Measurements from ENCODE around the gene MOB3C. TPM values are rescaled to one million over a fixed set of nuclear protein-coding genes. Genes with fewer than 3 reads are reported as not detected.

MOB3C gene
- total RNA-seq, 2 experiments from 2014 or later, result 2.7 to 3.8 TPM

DNA sequence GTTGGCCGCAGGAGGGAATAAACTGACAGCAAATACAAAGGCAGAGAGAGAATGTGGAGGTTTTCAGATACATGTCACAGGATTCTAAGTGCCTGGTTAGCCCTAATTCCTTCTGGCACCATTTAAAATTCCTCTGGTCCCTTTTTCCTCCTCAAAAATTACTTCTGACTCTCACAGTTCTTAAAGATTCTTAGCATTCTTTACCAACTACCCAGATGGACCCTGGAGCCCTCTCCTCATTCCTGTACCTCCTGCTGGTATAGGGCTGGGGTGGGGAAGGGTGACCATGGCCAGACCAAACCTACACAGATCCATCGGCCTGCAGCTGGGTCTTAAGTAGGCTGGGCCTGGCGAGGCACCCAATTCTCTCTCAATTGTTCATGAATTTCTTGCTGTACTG is 19.8 kb downstream of the MOB3C start:
- DNase-seq (ENCODE audit: low spot score), result no peak
- CTCF ChIA-PET (ENCODE audit: unreplicated experiment), result no interaction called here
- no TSS peak for BruUV-seq (replicated peaks)

DNA sequence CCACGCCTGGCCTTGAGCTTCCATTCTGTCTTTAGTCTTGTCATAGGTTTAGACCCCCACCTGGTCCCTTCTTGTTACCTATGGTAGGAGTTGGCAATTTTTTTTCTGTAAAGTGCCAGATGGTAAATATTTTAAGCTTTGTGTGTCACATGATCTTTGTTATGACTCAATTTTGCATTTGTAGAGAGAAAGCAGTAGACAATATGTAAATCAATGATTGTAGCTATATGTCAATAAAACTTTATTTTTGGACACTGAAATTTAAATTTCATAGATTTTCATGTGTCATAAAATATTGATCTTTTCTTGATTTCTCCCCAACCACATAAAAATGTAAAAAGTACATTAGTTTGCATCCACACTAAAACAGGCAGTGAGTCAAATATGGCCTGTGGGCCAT is 20.6 kb downstream of the MOB3C start:
- Histone ChIP-seq H3K4me3 (ENCODE audit: low read depth, low read length, poor library complexity, severe bottlenecking) (no peak overlapping the region), H2AFZ (ENCODE audit: low read length) (no peak overlapping the region), H3K9me3 (ENCODE audit: low read length) (no peaks in the 10 kb centered on the region), H3K9me2 (ENCODE audit: insufficient read depth, low read length) (no peaks in the 10 kb centered on the region), H3K4me1 (ENCODE audit: insufficient read depth, low read length, poor library complexity, severe bottlenecking) (no peaks in the 10 kb centered on the region), H4K20me1 (ENCODE audit: insufficient read depth, low read length) (no peaks in the 10 kb centered on the region), H3K79me2 (ENCODE audit: insufficient read depth, low read depth, low read length) (no peaks in the 10 kb centered on the region), H3K36me3 (ENCODE audit: insufficient read depth, low read length) (peaks cover 12% of the 10 kb centered on the region; the same call in 1 of the 2 replicates), H3K4me2 (ENCODE audit: low read length) (no peak overlapping the region), H3K27ac (ENCODE audit: low read depth, low read length, poor library complexity, severe bottlenecking) (no peak overlapping the region)
- no peak for DNase-seq (ENCODE audit: low spot score)
- ChIA-PET CTCF (ENCODE audit: unreplicated experiment) (no interaction called here), POLR2A (interaction anchor here (0.5 to 1.1 kb wide), 3 partner anchors 9 to 18 kb away, joined by 4 to 7 read pairs (median 4); partner anchors contain the start of gene MKNK1)
- TF ChIP-seq, protein P1, sequence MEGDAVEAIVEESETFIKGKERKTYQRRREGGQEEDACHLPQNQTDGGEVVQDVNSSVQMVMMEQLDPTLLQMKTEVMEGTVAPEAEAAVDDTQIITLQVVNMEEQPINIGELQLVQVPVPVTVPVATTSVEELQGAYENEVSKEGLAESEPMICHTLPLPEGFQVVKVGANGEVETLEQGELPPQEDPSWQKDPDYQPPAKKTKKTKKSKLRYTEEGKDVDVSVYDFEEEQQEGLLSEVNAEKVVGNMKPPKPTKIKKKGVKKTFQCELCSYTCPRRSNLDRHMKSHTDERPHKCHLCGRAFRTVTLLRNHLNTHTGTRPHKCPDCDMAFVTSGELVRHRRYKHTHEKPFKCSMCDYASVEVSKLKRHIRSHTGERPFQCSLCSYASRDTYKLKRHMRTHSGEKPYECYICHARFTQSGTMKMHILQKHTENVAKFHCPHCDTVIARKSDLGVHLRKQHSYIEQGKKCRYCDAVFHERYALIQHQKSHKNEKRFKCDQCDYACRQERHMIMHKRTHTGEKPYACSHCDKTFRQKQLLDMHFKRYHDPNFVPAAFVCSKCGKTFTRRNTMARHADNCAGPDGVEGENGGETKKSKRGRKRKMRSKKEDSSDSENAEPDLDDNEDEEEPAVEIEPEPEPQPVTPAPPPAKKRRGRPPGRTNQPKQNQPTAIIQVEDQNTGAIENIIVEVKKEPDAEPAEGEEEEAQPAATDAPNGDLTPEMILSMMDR (conservative IDR thresholded peaks at IDR 0.05; ENCODE audit: low read length), result no peak
- TF ChIP-seq EZH2phosphoT487 (IDR thresholded peaks at IDR 0.05; ENCODE audit: borderline replicate concordance, low read depth, low read length), result no peak
- intact Hi-C loops (cut with micrococcal nuclease; ENCODE audit: unreplicated experiment), result no loop called here
- BruUV-seq (replicated peaks), result no TSS peak

More for the DNA sequence above, 19.8 kb downstream of the MOB3C start:
- no peaks in the 10 kb centered on the region for H4K20me1 ChIP-seq (ENCODE audit: insufficient read depth, low read length)
- no peak overlapping the region for H3K4me2 ChIP-seq (ENCODE audit: low read length)
- no peak overlapping the region for H2AFZ ChIP-seq (ENCODE audit: low read length)
- no peaks in the 10 kb centered on the region for H3K9me3 ChIP-seq (ENCODE audit: low read length)
- H3K9me2 ChIP-seq (ENCODE audit: insufficient read depth, low read length), result no peaks in the 10 kb centered on the region
- intact Hi-C loops (cut with micrococcal nuclease; ENCODE audit: unreplicated experiment), result no loop called here
- POLR2A ChIA-PET, result interaction anchor here (0.7 to 1.1 kb wide), 2 partner anchors 8 to 58 kb away, joined by 4 to 7 read pairs; partner anchors contain the start of gene MKNK1
- TF ChIP-seq, protein P1 (conservative IDR thresholded peaks at IDR 0.05; ENCODE audit: low read length), result no peak
- no peak for TF ChIP-seq EZH2phosphoT487 (IDR thresholded peaks at IDR 0.05; ENCODE audit: borderline replicate concordance, low read depth, low read length)
- no peaks in the 10 kb centered on the region for H3K4me1 ChIP-seq (ENCODE audit: insufficient read depth, low read length, poor library complexity, severe bottlenecking)
- H3K4me3 ChIP-seq (ENCODE audit: low read depth, low read length, poor library complexity, severe bottlenecking), result no peak overlapping the region
- H3K79me2 ChIP-seq (ENCODE audit: insufficient read depth, low read depth, low read length), result no peaks in the 10 kb centered on the region
- peaks cover 12% of the 10 kb centered on the region; the same call in 1 of the 2 replicates for H3K36me3 ChIP-seq (ENCODE audit: insufficient read depth, low read length)
- H3K27ac ChIP-seq (ENCODE audit: low read depth, low read length, poor library complexity, severe bottlenecking), result no peak overlapping the region

DNA sequence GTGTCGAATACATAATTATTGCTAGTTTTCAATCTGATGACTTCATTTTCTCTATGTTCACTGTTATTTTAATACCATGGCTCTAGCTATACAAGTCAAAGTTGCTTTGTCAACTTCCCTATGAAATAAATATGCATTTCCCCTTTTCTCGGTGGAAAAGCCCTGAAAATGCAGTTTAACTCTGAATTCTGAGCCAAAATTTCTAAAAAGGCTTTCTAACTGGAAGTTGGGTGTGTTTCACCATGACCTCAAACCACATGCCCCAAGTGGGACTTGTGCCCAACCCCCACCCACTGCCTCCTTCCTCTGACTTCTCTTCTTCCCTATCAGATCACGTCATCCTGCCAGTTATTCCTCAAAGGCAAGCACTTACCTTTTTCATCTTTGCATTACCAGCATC is 21.5 kb downstream of the MOB3C start:
- H3K27ac ChIP-seq (ENCODE audit: low read depth, low read length, poor library complexity, severe bottlenecking), result no peak overlapping the region
- no peaks in the 10 kb centered on the region for H3K79me2 ChIP-seq (ENCODE audit: insufficient read depth, low read depth, low read length)
- no TSS peak for BruUV-seq (replicated peaks)
- H3K36me3 ChIP-seq (ENCODE audit: insufficient read depth, low read length), result peaks cover 12% of the 10 kb centered on the region; the same call in 1 of the 2 replicates
- intact Hi-C loops (cut with micrococcal nuclease; ENCODE audit: unreplicated experiment), result no loop called here
- no peaks in the 10 kb centered on the region for H3K9me3 ChIP-seq (ENCODE audit: low read length)
- H3K4me2 ChIP-seq (ENCODE audit: low read length), result no peak overlapping the region
- TF ChIP-seq, protein P1 (conservative IDR thresholded peaks at IDR 0.05; ENCODE audit: low read length), result no peak
- no peak for TF ChIP-seq EZH2phosphoT487 (IDR thresholded peaks at IDR 0.05; ENCODE audit: borderline replicate concordance, low read depth, low read length)
- POLR2A ChIA-PET, result no interaction called here
- no peaks in the 10 kb centered on the region for H4K20me1 ChIP-seq (ENCODE audit: insufficient read depth, low read length)
- no peaks in the 10 kb centered on the region for H3K4me1 ChIP-seq (ENCODE audit: insufficient read depth, low read length, poor library complexity, severe bottlenecking)
- no peak overlapping the region for H3K4me3 ChIP-seq (ENCODE audit: low read depth, low read length, poor library complexity, severe bottlenecking)
- H3K9me2 ChIP-seq (ENCODE audit: insufficient read depth, low read length), result no peaks in the 10 kb centered on the region
- CTCF ChIA-PET (ENCODE audit: unreplicated experiment), result no interaction called here
- no peak for DNase-seq (ENCODE audit: low spot score)
- no peak overlapping the region for H2AFZ ChIP-seq (ENCODE audit: low read length)

Measured in OCI-LY7 (cell line).